SK-N-SH (cell line): ENCODE measurements around the gene RAD51B. TPM values are rescaled to one million over a fixed set of nuclear protein-coding genes. Genes with fewer than 3 reads are reported as not detected.

Source experiments
- CTCF ChIA-PET: fragments of 300-600, 350-600 bp; formaldehyde crosslinking; extraction: SDS; loops from one replicate; lab custom pipeline; 2021; lab: Yijun Ruan, JAX
- POLR2A ChIA-PET: fragments of 350-600 bp; sonication (Branson Sonifier 250); formaldehyde crosslinking; extraction: SDS; loops from one replicate; lab custom pipeline; 2020; ENCODE audit warnings: antibody characterized with exemption, inconsistent platforms; lab: Yijun Ruan, JAX
- DNase-seq: peaks from one replicate; pipeline ENCODE4 v3.0.0; 2012
- H2AFZ ChIP-seq: fragments of 200-600 bp; sonication (generic); 2 replicates; pipeline ENCODE4 v1.8.1; 2016; ENCODE audit warnings: antibody characterized with exemption, mild to moderate bottlenecking, low read depth
- H3F3A ChIP-seq: fragments of 200-600 bp; sonication (generic); replicated peaks from 2 replicates; pipeline ENCODE3; 2016; ENCODE audit warnings: antibody characterized with exemption, mild to moderate bottlenecking; ENCODE audit not compliant: insufficient read depth
- H3K27ac ChIP-seq, 2 experiments: fragments of 200-500 bp in 1 of 2; fragments of 200-600 bp in 1 of 2; sonication (Bioruptor generic) in 1 of 2; sonication (generic), shearing (Covaris generic) in 1 of 2; 2 replicates each; pipeline versions ENCODE4 v1.5.1 to v1.6.1; 2014 to 2016; ENCODE audit warnings: low read depth in 2 of 2, inconsistent platforms in 1 of 2, low read length in 1 of 2, mild to moderate bottlenecking in 1 of 2, mixed read lengths in 1 of 2
- H3K27me3 ChIP-seq: fragments of 200-600 bp; sonication (generic), shearing (Covaris generic); 2 replicates; pipeline ENCODE4 v1.6.1; 2016; ENCODE audit warnings: mixed run types; ENCODE audit not compliant: insufficient read depth
- H3K36me3 ChIP-seq, 2 experiments: fragments of 200-500 bp in 1 of 2; fragments of 200-600 bp in 1 of 2; sonication (Bioruptor generic) in 1 of 2; sonication (generic) in 1 of 2; replicated peaks in 1 of 2; 2 replicates each; pipeline versions ENCODE3 to v1.5.1; 2014 to 2016; ENCODE audit warnings: low read length in 1 of 2, mild to moderate bottlenecking in 1 of 2; ENCODE audit not compliant: insufficient read depth in 2 of 2, control insufficient read depth in 1 of 2
- H3K4me1 ChIP-seq, 2 experiments: fragments of 200-500 bp in 1 of 2; fragments of 200-600 bp in 1 of 2; sonication (Bioruptor generic) in 1 of 2; sonication (generic), shearing (Covaris generic) in 1 of 2; 2 replicates each; pipeline versions ENCODE4 v1.5.1 to v1.6.1; 2014 to 2016; ENCODE audit warnings: low read depth in 1 of 2, low read length in 1 of 2, mixed run types in 1 of 2; ENCODE audit not compliant: insufficient read depth in 2 of 2, control insufficient read depth in 1 of 2
- H3K4me2 ChIP-seq: fragments of 200-600 bp; sonication (generic), shearing (Covaris generic); 2 replicates; pipeline ENCODE4 v1.6.1; 2017; ENCODE audit warnings: mixed run types
- H3K4me3 ChIP-seq, 2 experiments: fragments of 200-500 bp in 1 of 2; fragments of 200-600 bp in 1 of 2; sonication (Bioruptor generic) in 1 of 2; sonication (generic), shearing (Covaris generic) in 1 of 2; 2 replicates each; pipeline versions ENCODE4 v1.5.1 to v1.8.1; 2014 to 2016; ENCODE audit warnings: low read depth in 2 of 2, inconsistent platforms in 1 of 2, low read length in 1 of 2, mild to moderate bottlenecking in 1 of 2, mixed read lengths in 1 of 2, moderate library complexity in 1 of 2
- H3K79me2 ChIP-seq: fragments of 200-600 bp; sonication (generic); 2 replicates; pipeline ENCODE4 v1.8.1; 2017; ENCODE audit warnings: mild to moderate bottlenecking; ENCODE audit not compliant: insufficient read depth
- H3K9ac ChIP-seq: fragments of 200-600 bp; sonication (generic); 2 replicates; pipeline ENCODE4 v1.6.1; 2017; ENCODE audit warnings: mixed run types
- H3K9me2 ChIP-seq: fragments of 200-600 bp; sonication (generic); 2 replicates; pipeline ENCODE4 v1.6.1; 2017; ENCODE audit warnings: mixed run types
- H3K9me3 ChIP-seq: fragments of 200-600 bp; sonication (generic); 2 replicates; pipeline ENCODE4 v1.6.1; 2017; ENCODE audit warnings: mixed run types, mild to moderate bottlenecking, moderate library complexity
- H4K20me1 ChIP-seq: fragments of 200-600 bp; sonication (generic); 2 replicates; pipeline ENCODE4 v1.6.1; 2017; ENCODE audit warnings: mild to moderate bottlenecking, mixed run types; ENCODE audit not compliant: insufficient read depth
- ELF1 ChIP-seq: IDR thresholded peaks from 2 replicates; pipeline ENCODE4 v1.4.0; 2012
- EZH2phosphoT487 ChIP-seq: fragments of 200-600 bp; sonication (generic); IDR thresholded peaks from 2 replicates; pipeline ENCODE4 v1.6.1; 2017; ENCODE audit warnings: low read depth, mixed run types, mild to moderate bottlenecking, antibody characterized with exemption, moderate library complexity, borderline replicate concordance
- FOSL2 ChIP-seq: IDR thresholded peaks from 2 replicates; pipeline ENCODE4 v1.4.0; 2012; ENCODE audit warnings: low read depth, mild to moderate bottlenecking, moderate library complexity, borderline replicate concordance
- FOXM1 ChIP-seq: IDR thresholded peaks from 2 replicates; pipeline ENCODE4 v1.4.0; 2012; ENCODE audit warnings: low read depth, mild to moderate bottlenecking
- GATA2 ChIP-seq: sonication (generic); formaldehyde crosslinking; IDR thresholded peaks from 2 replicates; pipeline ENCODE4 v1.5.0; 2020; ENCODE audit warnings: mild to moderate bottlenecking, missing genetic modification reagents
- NFIC ChIP-seq: IDR thresholded peaks from 2 replicates; pipeline ENCODE4 v1.4.0; 2012; ENCODE audit warnings: borderline replicate concordance
- NRF1 ChIP-seq: IDR thresholded peaks from 2 replicates; pipeline ENCODE4 v1.6.1; 2012; ENCODE audit warnings: low read depth, mild to moderate bottlenecking, low read length
- POLR2AphosphoS5 ChIP-seq: IDR thresholded peaks from 2 replicates; pipeline ENCODE4 v1.6.1; 2012; ENCODE audit warnings: low read depth, low read length
- RXRA ChIP-seq: IDR thresholded peaks from 2 replicates; pipeline ENCODE4 v1.4.0; 2012; ENCODE audit warnings: low read depth, mild to moderate bottlenecking, borderline replicate concordance
- SMC3 ChIP-seq: IDR thresholded peaks from 2 replicates; pipeline ENCODE4 v1.6.1; 2012; ENCODE audit warnings: low read depth, low read length, improper control_type of control experiment
- TCF12 ChIP-seq: IDR thresholded peaks from 2 replicates; pipeline ENCODE4 v1.4.0; 2012
- WGBS: methylation state at CpG from one replicate; pipeline ENCODE4 v1.1.6; 2017; ENCODE audit warnings: low lambda C conversion rate; 5-methylcytosine and 5-hydroxymethylcytosine counted together
- polyA plus RNA-seq, 3 experiments: library from polyadenylated mRNA; depleted of rRNA; stranded (reverse); fragments of >200 nt; gene quantifications; 2 replicates each; pipeline ENCODE4 v1.2.3, GENCODE V29; 2012
- TF ChIP-seq, protein P1 (sequence below): IDR thresholded peaks from 2 replicates; pipeline ENCODE4; 2012
- TF ChIP-seq, protein P2 (sequence below): IDR thresholded peaks from 2 replicates; pipeline ENCODE4 v1.6.1; 2012; ENCODE audit warnings: mild to moderate bottlenecking, low read depth, low read length, moderate library complexity
- TF ChIP-seq, protein P3 (sequence below): IDR thresholded peaks from 2 replicates; pipeline ENCODE4 v1.4.0; 2012; ENCODE audit warnings: low read depth
- TF ChIP-seq, protein P4 (sequence below): fragments of 150-350 bp; IDR thresholded peaks from 2 replicates; pipeline ENCODE4 v1.6.1; 2017; ENCODE audit warnings: antibody characterized with exemption, low read length, low read depth, borderline replicate concordance
- TF ChIP-seq, protein P5 (sequence below): IDR thresholded peaks from 2 replicates; pipeline ENCODE4 v1.4.0; 2012; ENCODE audit warnings: low read depth, borderline replicate concordance

The RAD51B gene
- polyA plus RNA-seq, 1 of the 3 experiments (the other 2 are of a cell fraction) = 6.0 TPM

DNA sequence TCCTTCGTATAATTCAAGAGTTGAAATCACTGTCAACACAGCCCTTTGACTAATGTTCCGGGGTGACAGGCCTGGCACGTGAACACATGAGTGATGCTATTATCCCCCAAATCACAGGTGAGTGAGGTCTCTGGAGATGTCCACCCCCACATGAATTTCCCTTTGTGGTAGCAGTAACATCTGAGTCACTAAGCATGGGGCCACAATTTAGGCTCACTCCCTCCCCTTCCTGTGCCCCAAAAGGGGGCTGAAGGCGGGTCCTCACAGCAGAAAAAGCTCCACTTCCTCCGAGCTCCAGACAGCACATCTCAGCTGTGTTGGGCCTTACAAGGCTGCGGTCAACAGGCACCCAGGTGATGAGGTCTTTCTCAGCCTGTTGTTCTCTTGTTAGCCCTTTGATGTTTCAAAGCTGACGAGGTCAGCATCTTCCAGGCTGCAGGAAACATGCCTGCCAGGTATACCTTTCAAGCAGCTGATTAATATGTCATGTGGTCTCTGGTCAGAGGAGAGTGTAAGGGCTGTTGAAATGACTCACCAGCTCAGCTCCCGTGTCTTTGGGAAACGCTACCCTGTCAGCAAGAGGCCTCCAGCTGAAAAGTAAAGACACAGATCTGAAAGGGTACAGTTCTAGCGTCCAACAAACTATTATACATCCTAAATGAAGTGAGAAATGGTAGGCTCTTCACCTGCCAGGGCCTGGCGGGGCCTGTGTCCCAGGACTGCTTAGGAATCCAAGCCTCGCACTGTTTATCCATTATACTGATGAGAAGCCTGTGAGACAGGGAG lies 866.0 kb downstream of the RAD51B start (continued):
- TF ChIP-seq, protein P1, sequence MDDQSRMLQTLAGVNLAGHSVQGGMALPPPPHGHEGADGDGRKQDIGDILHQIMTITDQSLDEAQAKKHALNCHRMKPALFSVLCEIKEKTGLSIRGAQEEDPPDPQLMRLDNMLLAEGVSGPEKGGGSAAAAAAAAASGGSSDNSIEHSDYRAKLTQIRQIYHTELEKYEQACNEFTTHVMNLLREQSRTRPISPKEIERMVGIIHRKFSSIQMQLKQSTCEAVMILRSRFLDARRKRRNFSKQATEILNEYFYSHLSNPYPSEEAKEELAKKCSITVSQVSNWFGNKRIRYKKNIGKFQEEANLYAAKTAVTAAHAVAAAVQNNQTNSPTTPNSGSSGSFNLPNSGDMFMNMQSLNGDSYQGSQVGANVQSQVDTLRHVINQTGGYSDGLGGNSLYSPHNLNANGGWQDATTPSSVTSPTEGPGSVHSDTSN = peak; percentile 74
- TF ChIP-seq GATA2 (CRISPR knock-in tag) (no peak), RXRA (no peak), FOSL2 (peak; percentile 75), POLR2AphosphoS5 (no peak), ELF1 (no peak), NRF1 (no peak), TCF12 (peak; percentile 73), EZH2phosphoT487 (no peak)
- TF ChIP-seq, protein P2, sequence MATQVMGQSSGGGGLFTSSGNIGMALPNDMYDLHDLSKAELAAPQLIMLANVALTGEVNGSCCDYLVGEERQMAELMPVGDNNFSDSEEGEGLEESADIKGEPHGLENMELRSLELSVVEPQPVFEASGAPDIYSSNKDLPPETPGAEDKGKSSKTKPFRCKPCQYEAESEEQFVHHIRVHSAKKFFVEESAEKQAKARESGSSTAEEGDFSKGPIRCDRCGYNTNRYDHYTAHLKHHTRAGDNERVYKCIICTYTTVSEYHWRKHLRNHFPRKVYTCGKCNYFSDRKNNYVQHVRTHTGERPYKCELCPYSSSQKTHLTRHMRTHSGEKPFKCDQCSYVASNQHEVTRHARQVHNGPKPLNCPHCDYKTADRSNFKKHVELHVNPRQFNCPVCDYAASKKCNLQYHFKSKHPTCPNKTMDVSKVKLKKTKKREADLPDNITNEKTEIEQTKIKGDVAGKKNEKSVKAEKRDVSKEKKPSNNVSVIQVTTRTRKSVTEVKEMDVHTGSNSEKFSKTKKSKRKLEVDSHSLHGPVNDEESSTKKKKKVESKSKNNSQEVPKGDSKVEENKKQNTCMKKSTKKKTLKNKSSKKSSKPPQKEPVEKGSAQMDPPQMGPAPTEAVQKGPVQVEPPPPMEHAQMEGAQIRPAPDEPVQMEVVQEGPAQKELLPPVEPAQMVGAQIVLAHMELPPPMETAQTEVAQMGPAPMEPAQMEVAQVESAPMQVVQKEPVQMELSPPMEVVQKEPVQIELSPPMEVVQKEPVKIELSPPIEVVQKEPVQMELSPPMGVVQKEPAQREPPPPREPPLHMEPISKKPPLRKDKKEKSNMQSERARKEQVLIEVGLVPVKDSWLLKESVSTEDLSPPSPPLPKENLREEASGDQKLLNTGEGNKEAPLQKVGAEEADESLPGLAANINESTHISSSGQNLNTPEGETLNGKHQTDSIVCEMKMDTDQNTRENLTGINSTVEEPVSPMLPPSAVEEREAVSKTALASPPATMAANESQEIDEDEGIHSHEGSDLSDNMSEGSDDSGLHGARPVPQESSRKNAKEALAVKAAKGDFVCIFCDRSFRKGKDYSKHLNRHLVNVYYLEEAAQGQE = no peak

DNA sequence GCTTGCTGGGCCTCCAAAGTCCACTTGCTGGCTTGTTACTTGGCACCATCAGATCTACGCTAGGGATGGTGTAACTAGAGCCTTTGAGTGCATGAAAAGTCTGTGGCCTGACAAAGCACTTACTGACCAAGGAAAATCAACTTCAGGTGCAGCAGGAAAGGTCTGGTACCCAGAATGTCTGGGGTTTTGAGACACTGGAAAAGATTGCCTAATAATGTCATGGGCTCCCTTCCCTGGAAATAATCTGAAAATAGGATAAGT lies 866.6 kb downstream of the RAD51B start:
- H3K4me1 ChIP-seq = peaks cover 29 to 65% of the 10 kb centered on the region in 2 experiments; a peak in 3 of 4 replicates
- no peaks in the 10 kb centered on the region for H3K27me3 ChIP-seq
- H3F3A ChIP-seq = peaks cover 24% of the 10 kb centered on the region
- ChIA-PET POLR2A (no interaction called here), CTCF (no interaction called here)
- WGBS = 100% methylated on average over 1 of the region's 1 CpG
- H3K4me3 ChIP-seq = no peak overlapping the region
- no peaks in the 10 kb centered on the region for H4K20me1 ChIP-seq
- H3K27ac ChIP-seq = peak overlapping the region; percentile 67 to 97; a peak in 3 of 4 replicates
- H3K9me3 ChIP-seq = no peaks in the 10 kb centered on the region
- no peak overlapping the region; the same call in 1 of the 2 replicates for H2AFZ ChIP-seq
- DNase-seq = no peak
- TF ChIP-seq FOXM1 (no peak), TCF12 (no peak), NFIC (no peak), RXRA (no peak), SMC3 (no peak)
- TF ChIP-seq, protein P3, sequence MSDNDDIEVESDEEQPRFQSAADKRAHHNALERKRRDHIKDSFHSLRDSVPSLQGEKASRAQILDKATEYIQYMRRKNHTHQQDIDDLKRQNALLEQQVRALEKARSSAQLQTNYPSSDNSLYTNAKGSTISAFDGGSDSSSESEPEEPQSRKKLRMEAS = no peak
- TF ChIP-seq, protein P4, sequence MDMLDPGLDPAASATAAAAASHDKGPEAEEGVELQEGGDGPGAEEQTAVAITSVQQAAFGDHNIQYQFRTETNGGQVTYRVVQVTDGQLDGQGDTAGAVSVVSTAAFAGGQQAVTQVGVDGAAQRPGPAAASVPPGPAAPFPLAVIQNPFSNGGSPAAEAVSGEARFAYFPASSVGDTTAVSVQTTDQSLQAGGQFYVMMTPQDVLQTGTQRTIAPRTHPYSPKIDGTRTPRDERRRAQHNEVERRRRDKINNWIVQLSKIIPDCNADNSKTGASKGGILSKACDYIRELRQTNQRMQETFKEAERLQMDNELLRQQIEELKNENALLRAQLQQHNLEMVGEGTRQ = no peak
- TF ChIP-seq, protein P5, sequence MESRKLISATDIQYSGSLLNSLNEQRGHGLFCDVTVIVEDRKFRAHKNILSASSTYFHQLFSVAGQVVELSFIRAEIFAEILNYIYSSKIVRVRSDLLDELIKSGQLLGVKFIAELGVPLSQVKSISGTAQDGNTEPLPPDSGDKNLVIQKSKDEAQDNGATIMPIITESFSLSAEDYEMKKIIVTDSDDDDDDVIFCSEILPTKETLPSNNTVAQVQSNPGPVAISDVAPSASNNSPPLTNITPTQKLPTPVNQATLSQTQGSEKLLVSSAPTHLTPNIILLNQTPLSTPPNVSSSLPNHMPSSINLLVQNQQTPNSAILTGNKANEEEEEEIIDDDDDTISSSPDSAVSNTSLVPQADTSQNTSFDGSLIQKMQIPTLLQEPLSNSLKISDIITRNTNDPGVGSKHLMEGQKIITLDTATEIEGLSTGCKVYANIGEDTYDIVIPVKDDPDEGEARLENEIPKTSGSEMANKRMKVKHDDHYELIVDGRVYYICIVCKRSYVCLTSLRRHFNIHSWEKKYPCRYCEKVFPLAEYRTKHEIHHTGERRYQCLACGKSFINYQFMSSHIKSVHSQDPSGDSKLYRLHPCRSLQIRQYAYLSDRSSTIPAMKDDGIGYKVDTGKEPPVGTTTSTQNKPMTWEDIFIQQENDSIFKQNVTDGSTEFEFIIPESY = no peak
- TF ChIP-seq, protein P2 = no peak
- H3K36me3 ChIP-seq = no peaks in the 10 kb centered on the region
- no peak overlapping the region for H3K4me2 ChIP-seq
- peak overlapping the region; percentile 12; the same call in 1 of the 2 replicates for H3K9ac ChIP-seq
- H3K9me2 ChIP-seq = no peaks in the 10 kb centered on the region
- H3K79me2 ChIP-seq = no peaks in the 10 kb centered on the region
